ENCODE results near the gene WDR90.

DNA sequence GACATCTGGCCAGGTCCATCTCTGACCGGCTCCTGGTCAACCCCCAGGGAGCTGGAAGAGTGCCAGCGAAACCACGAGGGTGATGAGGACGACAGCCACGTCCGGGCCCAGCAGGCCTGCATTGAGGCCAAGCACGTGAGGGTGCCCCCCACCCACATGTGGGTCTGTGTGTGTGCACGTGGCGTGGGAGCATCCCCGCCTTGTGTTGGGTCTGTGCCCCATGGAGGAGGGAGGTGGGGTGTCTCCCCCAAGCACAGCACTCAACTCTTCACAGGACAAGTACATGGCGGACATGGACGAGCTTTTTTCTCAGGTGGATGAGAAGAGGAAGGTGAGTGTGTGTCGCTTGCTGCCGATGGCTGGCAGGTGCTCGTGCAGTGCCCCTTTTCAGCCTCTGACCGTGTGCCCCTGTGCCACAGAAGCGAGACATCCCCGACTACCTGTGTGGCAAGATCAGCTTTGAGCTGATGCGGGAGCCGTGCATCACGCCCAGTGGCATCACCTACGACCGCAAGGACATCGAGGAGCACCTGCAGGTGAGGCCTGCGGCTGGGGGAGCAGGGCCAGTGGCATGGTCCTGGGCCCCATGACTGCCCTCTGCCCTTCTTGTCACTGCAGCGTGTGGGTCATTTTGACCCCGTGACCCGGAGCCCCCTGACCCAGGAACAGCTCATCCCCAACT, 32.7 kb downstream of the WDR90 start:
- TF ChIP-seq EZH2 (IDR thresholded peaks at IDR 0.05; ENCODE audit: insufficient read depth, poor library complexity, severe bottlenecking) (no peak), EZH2phosphoT487 (IDR thresholded peaks at IDR 0.05; ENCODE audit: insufficient read depth, low read depth) (no peak)

Data from GM23248 (cell line).